ENCODE results near the gene DYNLRB1. TPM values are rescaled to one million over a fixed set of nuclear protein-coding genes. Genes with fewer than 3 reads are reported as not detected.

The DYNLRB1 gene
- total RNA-seq, 1 experiment from 2014 or later = 177 TPM

GRCh38 chr20:34540596-34541263, 24.5 kb downstream of the DYNLRB1 start:
- Histone ChIP-seq H3K9me3 (ENCODE audit: low read length) (no peaks in the 10 kb centered on the region), H4K20me1 (ENCODE audit: low read length) (no peaks in the 10 kb centered on the region), H3K4me2 (ENCODE audit: low read length) (no peak overlapping the region), H2AFZ (ENCODE audit: low read length) (no peak overlapping the region), H3K9me2 (replicated peaks; ENCODE audit: low read length) (no peaks in the 10 kb centered on the region), H3K36me3 (ENCODE audit: low read depth, low read length) (peaks cover 23% of the 10 kb centered on the region), H3K4me3 (ENCODE audit: low read length) (no peak overlapping the region), H3K79me2 (ENCODE audit: low read length) (no peaks in the 10 kb centered on the region), H3K27me3 (ENCODE audit: low read length) (no peaks in the 10 kb centered on the region), H3F3A (ENCODE audit: low read length, unreplicated experiment) (no peaks in the 10 kb centered on the region), H3K27ac (ENCODE audit: low read length) (no peak overlapping the region), H3K4me1 (ENCODE audit: insufficient read depth, low read length) (no peaks in the 10 kb centered on the region), H3K9ac (ENCODE audit: low read length) (no peak overlapping the region)
- POLR2A ChIA-PET (ENCODE audit: unreplicated experiment) = no interaction called here
- no peak for DNase-seq
- ATAC-seq = no peak
- no TSS peak for BruUV-seq (replicated peaks)
- CTCF ChIA-PET = no interaction called here
- TF ChIP-seq EZH2 (IDR thresholded peaks at IDR 0.05; ENCODE audit: low read length, unreplicated experiment) = no peak
- TF ChIP-seq CTCF (conservative IDR thresholded peaks at IDR 0.05; ENCODE audit: low read depth, low read length) = no peak
- TF ChIP-seq EZH2phosphoT487 (IDR thresholded peaks at IDR 0.05; ENCODE audit: borderline replicate concordance, low read length) = no peak
- intact Hi-C loops (cut with micrococcal nuclease) = no loop called here

DNA sequence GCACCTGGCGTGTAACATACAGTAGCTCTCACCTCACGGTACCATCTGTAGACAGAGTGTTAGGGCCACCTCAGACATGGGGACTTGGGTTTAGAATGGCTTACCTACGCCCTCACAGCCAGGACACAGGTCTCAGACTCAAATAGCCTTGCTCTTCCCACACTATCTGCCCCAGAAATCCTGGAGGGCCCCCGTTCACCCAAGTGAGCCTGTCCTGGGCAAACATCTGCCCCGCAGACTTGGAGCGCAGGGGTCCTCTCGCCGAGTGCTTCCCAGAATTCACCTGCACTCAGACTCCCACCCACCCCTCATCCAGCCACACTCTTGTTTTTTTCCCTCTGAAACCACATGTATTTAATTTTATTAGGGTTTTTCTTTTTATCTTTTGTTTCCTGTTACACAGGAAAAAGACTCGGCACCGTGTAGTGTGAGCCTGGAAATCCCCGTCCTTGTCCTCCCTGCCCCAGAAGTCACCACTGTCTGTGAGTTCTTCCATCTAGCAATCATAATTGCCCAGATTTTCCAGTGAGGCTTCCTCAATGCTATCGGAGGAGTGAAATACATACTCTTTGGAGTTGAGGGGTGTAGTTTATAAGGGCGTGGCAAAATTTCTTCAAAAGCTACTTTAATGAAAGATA, 25.2 kb downstream of the DYNLRB1 start:
- Histone ChIP-seq H3K4me1 (ENCODE audit: insufficient read depth, low read length) (no peaks in the 10 kb centered on the region), H4K20me1 (ENCODE audit: low read length) (no peaks in the 10 kb centered on the region), H3K27me3 (ENCODE audit: low read length) (no peaks in the 10 kb centered on the region), H3K27ac (ENCODE audit: low read length) (no peak overlapping the region), H3K9me2 (replicated peaks; ENCODE audit: low read length) (no peaks in the 10 kb centered on the region), H3F3A (ENCODE audit: low read length, unreplicated experiment) (no peaks in the 10 kb centered on the region), H3K79me2 (ENCODE audit: low read length) (no peaks in the 10 kb centered on the region), H3K9me3 (ENCODE audit: low read length) (no peaks in the 10 kb centered on the region), H3K4me3 (ENCODE audit: low read length) (no peak overlapping the region), H3K9ac (ENCODE audit: low read length) (no peak overlapping the region), H3K36me3 (ENCODE audit: low read depth, low read length) (peaks cover 18% of the 10 kb centered on the region), H2AFZ (ENCODE audit: low read length) (no peak overlapping the region), H3K4me2 (ENCODE audit: low read length) (no peak overlapping the region)
- TF ChIP-seq EZH2 (IDR thresholded peaks at IDR 0.05; ENCODE audit: low read length, unreplicated experiment) = no peak
- no peak for TF ChIP-seq CTCF (conservative IDR thresholded peaks at IDR 0.05; ENCODE audit: low read depth, low read length)
- no peak for TF ChIP-seq EZH2phosphoT487 (IDR thresholded peaks at IDR 0.05; ENCODE audit: borderline replicate concordance, low read length)
- BruUV-seq (replicated peaks) = no TSS peak
- no peak for DNase-seq
- ATAC-seq = no peak
- CTCF ChIA-PET = no interaction called here
- intact Hi-C loops (cut with micrococcal nuclease) = no loop called here
- POLR2A ChIA-PET (ENCODE audit: unreplicated experiment) = no interaction called here

DNA sequence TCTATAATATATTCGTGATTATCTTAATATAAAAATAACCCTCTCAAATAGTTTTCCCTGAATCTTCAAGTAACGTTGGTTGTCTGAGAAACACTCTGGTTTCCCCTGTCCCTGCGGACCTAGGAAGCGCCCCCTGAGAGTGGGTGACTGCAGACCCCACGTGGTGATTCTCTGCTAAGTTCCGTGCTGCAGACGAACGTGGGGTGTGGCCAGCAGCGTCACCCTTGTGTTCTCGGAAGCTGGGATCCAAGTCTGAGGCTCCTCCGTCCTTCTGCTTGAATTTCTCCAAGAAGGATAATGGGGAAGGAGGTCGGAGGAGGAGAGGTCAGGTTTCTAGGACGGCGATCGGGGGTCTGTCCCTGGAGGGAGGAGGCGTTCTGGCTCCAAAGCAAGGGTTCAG, 25.7 kb downstream of the DYNLRB1 start:
- CTCF ChIA-PET = no interaction called here

More for the DNA sequence above, 25.7 kb downstream of the DYNLRB1 start:
- TF ChIP-seq EZH2phosphoT487 (IDR thresholded peaks at IDR 0.05; ENCODE audit: borderline replicate concordance, low read length) (no peak), EZH2 (IDR thresholded peaks at IDR 0.05; ENCODE audit: low read length, unreplicated experiment) (no peak), CTCF (conservative IDR thresholded peaks at IDR 0.05; ENCODE audit: low read depth, low read length) (no peak)
- Histone ChIP-seq H3K4me3 (ENCODE audit: low read length) (no peak overlapping the region), H3K9ac (ENCODE audit: low read length) (no peak overlapping the region), H3K36me3 (ENCODE audit: low read depth, low read length) (peaks cover 18% of the 10 kb centered on the region), H3K4me1 (ENCODE audit: insufficient read depth, low read length) (no peaks in the 10 kb centered on the region), H3K27ac (ENCODE audit: low read length) (no peak overlapping the region), H4K20me1 (ENCODE audit: low read length) (no peaks in the 10 kb centered on the region), H2AFZ (ENCODE audit: low read length) (no peak overlapping the region), H3K9me2 (replicated peaks; ENCODE audit: low read length) (no peaks in the 10 kb centered on the region), H3K9me3 (ENCODE audit: low read length) (no peaks in the 10 kb centered on the region), H3K79me2 (ENCODE audit: low read length) (no peaks in the 10 kb centered on the region), H3F3A (ENCODE audit: low read length, unreplicated experiment) (no peaks in the 10 kb centered on the region), H3K27me3 (ENCODE audit: low read length) (no peaks in the 10 kb centered on the region), H3K4me2 (ENCODE audit: low read length) (no peak overlapping the region)
- ATAC-seq (no peak), DNase-seq (no peak)
- POLR2A ChIA-PET (ENCODE audit: unreplicated experiment) = no interaction called here
- no TSS peak for BruUV-seq (replicated peaks)
- intact Hi-C loops (cut with micrococcal nuclease) = no loop called here
